T-helper 2 cell (primary cell): ENCODE measurements around the gene ARHGAP30.

ENCODE experiments used
- DNase-seq, 5 experiments: peaks; one replicate each; pipeline versions ENCODE4 v3.0.0 to v3.0.0-alpha.2; 2012 to 2022

ARHGAP30 gene

GRCh38 chr1:161091093-161091492 is 21.4 kb upstream of the ARHGAP30 start:
- no peak for DNase-seq

GRCh38 chr1:161090617-161091016 is 20.9 kb upstream of the ARHGAP30 start:
- DNase-seq, result no peak

GRCh38 chr1:161089938-161090337 is 20.2 kb upstream of the ARHGAP30 start:
- no peak for DNase-seq

- DNase-seq, result no peak
Observed at GRCh38 chr1:161089251-161089924, 19.7 kb upstream of the ARHGAP30 start, which contains the start of gene NECTIN4. Gene NECTIN4, minus strand, starts transcription at chr1:161089558. Its CDS starts 262 bp downstream, at chr1:161089296.

GRCh38 chr1:161088587-161089110 is 19.0 kb upstream of the ARHGAP30 start:
- no peak for DNase-seq

GRCh38 chr1:161086457-161086856 is 16.8 kb upstream of the ARHGAP30 start:
- DNase-seq, result no peak

GRCh38 chr1:161085165-161085564 is 15.5 kb upstream of the ARHGAP30 start:
- DNase-seq, result no peak

GRCh38 chr1:161084597-161084988 is 14.9 kb upstream of the ARHGAP30 start:
- no peak for DNase-seq

- no peak for DNase-seq
Observed at GRCh38 chr1:161083748-161084596, 14.3 kb upstream of the ARHGAP30 start.

GRCh38 chr1:161082996-161083747 is 13.5 kb upstream of the ARHGAP30 start:
- DNase-seq, result no peak

GRCh38 chr1:161082483-161082882 is 12.8 kb upstream of the ARHGAP30 start:
- no peak for DNase-seq

GRCh38 chr1:161081519-161081918 is 11.8 kb upstream of the ARHGAP30 start:
- no peak for DNase-seq

GRCh38 chr1:161080441-161081405 is 11.0 kb upstream of the ARHGAP30 start:
- DNase-seq, result no peak

GRCh38 chr1:161079436-161080110 is 9.9 kb upstream of the ARHGAP30 start:
- no peak for DNase-seq

- no peak for DNase-seq
Observed at GRCh38 chr1:161077426-161077825, 7.7 kb upstream of the ARHGAP30 start.

GRCh38 chr1:161076410-161076809 is 6.7 kb upstream of the ARHGAP30 start:
- DNase-seq, result no peak

GRCh38 chr1:161074676-161075368 is 5.1 kb upstream of the ARHGAP30 start:
- no peak for DNase-seq

GRCh38 chr1:161073474-161074121 is 3.9 kb upstream of the ARHGAP30 start:
- DNase-seq, result no peak

- no peak for DNase-seq
Observed at GRCh38 chr1:161072751-161073449, 3.2 kb upstream of the ARHGAP30 start.
